GM18502 (cell line): ENCODE data around the gene SLC18A3.

Experiments
- ATAC-seq: cut with Tn5 transposase; IDR thresholded peaks from one replicate; pipeline ENCODE4 v1.9.1; 2021; ENCODE audit warnings: mild to moderate bottlenecking; ENCODE audit not compliant: unreplicated experiment, poor library complexity

SLC18A3 gene

DNA sequence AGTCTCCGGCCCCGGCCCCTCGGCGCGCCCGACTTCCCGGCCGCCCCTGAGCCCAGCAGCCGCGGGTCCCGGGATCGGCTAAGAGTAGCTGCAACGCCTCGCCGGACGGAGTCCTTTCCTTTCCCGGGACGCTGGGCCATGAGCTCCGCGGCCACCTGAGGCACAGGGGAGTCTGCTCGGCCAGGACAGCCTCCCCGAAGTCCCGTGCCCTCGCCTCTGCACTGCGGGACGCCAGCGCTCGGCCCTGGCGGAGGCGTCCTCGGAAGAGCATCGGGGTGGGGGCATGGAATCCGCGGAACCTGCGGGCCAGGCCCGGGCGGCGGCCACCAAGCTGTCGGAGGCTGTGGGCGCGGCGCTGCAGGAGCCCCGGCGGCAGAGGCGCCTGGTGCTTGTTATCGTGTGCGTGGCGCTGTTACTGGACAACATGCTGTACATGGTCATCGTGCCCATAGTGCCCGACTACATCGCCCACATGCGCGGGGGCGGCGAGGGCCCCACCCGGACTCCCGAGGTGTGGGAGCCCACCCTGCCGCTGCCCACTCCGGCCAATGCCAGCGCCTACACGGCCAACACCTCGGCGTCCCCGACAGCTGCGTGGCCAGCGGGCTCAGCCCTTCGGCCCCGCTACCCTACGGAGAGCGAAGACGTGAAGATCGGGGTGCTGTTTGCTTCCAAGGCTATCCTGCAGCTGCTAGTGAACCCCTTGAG is 502 bp downstream of the SLC18A3 start:
- ATAC-seq, result no peak

DNA sequence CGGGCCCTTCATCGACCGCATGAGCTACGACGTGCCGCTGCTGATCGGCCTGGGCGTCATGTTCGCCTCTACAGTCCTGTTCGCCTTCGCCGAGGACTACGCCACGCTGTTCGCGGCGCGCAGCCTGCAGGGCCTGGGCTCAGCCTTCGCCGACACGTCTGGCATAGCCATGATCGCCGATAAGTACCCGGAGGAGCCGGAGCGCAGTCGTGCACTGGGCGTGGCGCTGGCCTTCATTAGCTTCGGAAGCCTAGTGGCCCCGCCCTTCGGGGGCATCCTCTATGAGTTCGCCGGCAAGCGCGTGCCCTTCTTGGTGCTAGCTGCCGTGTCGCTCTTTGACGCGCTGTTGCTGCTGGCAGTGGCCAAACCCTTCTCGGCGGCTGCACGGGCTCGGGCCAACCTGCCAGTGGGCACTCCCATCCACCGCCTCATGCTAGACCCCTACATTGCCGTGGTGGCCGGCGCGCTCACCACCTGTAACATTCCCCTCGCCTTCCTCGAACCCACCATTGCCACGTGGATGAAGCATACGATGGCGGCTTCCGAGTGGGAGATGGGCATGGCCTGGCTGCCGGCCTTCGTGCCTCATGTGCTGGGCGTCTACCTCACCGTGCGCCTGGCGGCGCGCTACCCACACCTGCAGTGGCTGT is 1.2 kb downstream of the SLC18A3 start:
- ATAC-seq, result no peak

DNA sequence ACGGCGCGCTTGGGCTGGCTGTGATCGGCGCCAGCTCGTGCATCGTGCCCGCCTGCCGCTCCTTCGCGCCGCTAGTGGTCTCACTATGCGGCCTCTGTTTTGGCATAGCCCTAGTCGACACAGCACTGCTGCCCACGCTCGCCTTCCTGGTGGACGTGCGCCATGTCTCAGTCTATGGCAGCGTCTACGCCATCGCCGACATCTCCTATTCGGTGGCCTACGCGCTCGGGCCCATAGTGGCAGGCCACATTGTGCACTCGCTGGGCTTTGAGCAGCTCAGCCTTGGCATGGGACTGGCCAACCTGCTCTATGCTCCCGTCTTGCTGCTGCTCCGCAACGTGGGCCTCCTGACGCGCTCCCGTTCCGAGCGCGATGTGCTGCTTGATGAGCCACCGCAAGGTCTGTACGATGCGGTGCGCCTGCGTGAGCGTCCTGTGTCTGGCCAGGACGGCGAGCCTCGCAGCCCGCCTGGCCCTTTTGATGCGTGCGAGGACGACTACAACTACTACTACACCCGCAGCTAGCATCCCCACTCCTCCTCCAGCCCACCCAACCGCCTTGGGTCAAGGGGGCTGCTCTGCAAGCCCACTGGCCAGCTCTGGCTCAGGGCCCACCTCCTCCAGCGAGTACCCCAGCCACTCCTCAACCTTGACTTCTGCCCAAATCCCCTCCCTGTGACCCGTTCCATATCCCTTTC is 1.9 kb downstream of the SLC18A3 start:
- no peak for ATAC-seq

DNA sequence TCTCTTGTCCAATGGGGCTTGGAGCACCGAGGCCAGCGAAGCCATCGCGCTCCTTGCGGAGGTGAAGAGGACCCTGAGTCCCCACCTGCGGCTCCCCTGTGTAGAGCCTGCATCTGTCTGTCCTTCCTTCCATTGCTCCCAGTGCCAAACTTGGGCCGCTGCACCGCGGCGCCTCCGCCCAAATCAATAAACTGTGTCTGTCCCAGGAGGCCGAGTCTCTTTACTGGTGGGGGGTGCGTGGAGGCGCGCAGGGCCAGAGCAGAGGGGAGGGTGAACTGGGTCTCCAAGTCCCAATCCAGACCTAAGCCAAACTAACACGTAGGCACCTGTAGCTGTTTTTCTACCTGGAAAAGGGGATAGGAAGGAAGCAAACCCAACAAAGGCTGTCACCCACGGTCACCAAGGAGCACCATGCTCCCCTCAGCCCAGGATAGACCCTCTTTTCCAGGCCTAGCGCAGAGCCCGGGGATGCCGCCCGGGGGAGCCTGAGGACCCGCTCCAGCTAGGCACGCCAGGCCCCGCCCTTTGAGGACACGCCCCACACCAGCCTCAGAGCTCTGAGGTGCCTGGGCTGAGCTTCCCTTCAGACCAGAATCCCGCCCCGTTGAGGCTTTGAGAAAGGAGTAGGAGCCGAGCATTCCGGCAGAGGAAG is 2.5 kb downstream of the SLC18A3 start:
- no peak for ATAC-seq

- no peak for ATAC-seq
Observed at GRCh38 chr10:49613165-49613881, 3.2 kb downstream of the SLC18A3 start.

DNA sequence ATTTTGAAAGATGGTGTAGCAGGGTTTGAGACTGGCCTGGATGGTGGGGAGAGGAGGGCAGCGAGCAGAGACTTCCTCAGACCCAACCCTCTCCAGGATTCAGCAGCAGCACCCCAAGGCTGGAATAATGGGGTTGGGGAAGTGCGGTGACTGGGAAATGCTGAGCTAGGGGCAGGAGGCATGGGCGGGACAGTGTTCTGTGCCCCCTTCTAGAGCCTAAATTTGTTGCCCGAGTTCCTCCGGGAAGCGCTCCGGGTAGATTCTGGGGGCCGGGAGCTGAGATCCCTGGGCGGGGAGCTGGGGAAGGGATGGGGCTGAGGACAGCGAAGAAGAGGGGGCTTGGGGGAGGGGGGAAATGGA is 3.8 kb downstream of the SLC18A3 start, which contains the start of gene CHAT:
Gene CHAT (plus strand): TSS at position 156 of the 360 bp plus-strand sequence. CDS start 153 bp downstream, at position 309.
- no peak for ATAC-seq

GRCh38 chr10:49614242-49615198 is 4.4 kb downstream of the SLC18A3 start:
- ATAC-seq, result no peak

GRCh38 chr10:49615213-49615612 is 5.1 kb downstream of the SLC18A3 start:
- ATAC-seq, result no peak

DNA sequence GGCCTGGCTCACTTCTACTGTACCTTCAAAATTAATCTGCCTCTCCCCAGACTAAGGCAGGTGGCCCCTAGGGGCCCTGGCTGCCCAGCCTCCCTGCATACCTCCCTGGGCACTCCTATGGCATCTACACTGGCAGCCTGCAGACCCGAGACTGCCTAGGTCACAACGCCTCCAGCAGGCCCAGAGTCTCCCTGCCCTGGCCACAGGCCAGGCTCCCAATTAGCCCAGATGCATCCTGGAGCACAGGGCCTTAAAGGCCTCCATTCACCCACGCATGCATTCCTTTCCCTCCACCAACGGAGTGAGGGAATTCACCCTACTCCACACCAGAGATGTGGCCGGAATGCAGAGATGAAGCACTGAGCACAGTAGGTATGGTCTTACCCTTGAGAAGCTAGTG is 5.6 kb downstream of the SLC18A3 start:
- ATAC-seq, result no peak

- no peak for ATAC-seq
Observed at GRCh38 chr10:49616421-49617101, 6.5 kb downstream of the SLC18A3 start.

DNA sequence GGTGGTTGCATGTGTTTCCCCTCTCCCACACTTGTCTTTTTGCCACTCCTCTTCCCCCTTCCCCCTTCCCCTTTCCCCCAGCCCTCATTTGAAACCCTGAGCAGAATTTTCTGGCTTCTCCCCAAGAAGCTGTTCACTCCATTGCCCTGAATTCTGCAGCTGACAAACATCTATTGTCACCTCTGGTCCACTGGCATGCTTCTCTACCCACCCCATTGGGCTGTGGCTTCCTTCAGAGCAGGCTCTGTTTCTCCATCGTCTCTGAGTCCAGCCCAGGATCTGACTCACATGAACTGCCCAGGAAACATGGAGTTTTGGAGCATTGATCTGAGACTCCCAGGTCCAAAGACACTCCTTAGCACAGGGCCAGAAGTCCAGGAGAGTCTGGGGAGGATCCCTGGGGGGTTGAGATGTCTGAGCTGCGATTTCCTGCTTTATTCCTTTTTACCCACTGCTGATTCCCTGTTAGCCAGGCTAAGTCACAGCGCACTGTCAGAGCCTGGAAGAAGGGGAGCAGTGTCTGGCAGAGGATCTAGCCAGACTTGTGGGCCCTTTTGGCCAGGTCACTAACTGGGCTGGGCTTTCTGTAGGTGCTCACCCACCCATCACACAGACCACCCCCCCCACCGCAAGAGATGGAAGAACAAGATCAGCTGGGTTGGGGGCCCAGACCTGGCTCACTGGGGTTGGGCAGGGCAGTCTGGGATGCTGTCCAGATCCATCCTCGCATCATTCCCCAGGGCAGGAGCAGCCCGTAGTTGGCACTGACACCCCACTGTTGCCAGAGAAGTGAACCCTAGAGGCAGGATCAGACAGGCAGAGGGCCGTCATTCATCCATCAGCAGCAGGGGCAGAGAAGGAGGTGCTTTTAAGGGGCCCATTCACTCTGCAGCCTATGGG is 7.3 kb downstream of the SLC18A3 start:
- no peak for ATAC-seq

DNA sequence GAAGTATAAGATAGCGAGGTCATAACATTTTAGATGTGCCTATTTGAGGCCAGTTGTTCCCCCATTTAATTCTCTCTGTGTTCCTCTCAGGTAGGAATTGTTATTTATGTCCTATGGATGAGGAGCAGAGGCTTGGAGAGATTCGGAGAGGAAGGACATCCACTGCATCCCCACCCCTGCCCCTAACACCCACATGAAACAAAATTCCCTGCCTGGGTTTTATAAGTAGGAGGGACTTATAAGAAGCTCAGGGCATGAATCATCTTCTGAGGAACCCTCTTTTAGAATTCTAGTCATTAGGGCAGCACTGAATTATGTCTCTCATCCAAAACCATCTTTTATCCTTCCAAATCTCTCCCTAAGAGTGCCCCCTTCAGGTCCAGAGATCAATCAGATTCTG is 8.7 kb downstream of the SLC18A3 start:
- no peak for ATAC-seq

DNA sequence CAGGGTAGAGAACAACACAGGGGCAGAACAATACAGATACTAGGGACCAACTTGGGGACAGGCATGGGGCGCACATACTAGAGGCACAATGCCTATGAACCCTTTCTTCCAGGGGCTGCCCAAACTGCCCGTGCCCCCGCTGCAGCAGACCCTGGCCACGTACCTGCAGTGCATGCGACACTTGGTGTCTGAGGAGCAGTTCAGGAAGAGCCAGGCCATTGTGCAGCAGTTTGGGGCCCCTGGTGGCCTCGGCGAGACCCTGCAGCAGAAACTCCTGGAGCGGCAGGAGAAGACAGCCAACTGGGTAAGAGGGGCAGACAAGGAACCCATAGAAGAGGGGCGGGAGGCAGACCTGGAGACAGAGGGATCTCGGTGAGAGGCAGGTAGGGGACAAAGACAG is 9.5 kb downstream of the SLC18A3 start:
- no peak for ATAC-seq

GRCh38 chr10:49620286-49620810 is 10.2 kb downstream of the SLC18A3 start:
- ATAC-seq, result no peak

DNA sequence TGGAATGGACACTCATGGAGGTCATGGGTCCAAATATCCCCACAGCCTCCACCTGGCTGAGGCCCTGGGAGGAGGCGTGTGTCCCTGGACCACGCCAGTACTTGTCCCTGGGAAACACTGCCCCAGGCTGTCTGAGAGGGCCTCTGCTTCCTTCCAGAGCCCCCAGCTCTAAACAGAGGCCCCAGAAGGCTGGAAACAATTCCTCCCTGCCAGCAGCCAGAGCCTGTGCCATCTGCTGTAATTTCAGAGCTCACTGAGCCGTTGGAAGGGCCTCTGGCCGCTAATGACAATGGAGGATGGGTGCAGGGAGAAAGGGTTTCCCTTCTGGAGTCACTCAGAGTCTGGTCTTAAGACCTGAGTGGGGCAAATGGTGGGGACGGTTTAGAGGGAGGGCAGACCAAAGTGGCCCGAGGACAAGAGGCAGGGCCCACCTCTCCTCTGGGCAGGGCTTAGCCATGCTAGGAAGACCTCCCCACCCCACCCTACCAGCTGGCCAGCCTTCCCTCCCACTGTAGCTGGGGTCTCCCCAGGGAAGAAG is 10.8 kb downstream of the SLC18A3 start:
- no peak for ATAC-seq

DNA sequence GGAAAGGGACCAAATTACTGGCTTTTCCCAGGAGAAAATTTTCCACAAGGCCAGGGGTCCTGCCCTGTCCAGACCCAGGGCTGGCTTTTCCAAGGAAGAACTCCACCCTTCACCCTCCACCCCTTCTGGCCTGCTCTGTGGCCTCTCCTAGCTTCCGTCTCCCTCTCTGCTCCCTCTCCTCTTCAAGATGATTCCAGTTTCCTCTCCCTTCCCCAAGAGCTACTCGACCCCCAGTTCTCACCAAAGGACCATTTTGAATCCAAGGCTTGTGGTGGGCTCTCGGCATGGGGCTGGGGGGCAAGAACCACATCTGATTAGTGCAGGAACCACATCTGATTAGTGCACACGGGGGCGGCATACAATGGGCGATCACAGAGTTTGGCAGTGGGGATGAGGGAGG is 11.5 kb downstream of the SLC18A3 start:
- no peak for ATAC-seq
